ENCODE measurements around the gene CCNT2.
"Not testable (repeated sequence)": the region's sequence is repeated elsewhere in the genome, so short reads cannot be mapped to it uniquely, and the experiment has no call there.

DNA sequence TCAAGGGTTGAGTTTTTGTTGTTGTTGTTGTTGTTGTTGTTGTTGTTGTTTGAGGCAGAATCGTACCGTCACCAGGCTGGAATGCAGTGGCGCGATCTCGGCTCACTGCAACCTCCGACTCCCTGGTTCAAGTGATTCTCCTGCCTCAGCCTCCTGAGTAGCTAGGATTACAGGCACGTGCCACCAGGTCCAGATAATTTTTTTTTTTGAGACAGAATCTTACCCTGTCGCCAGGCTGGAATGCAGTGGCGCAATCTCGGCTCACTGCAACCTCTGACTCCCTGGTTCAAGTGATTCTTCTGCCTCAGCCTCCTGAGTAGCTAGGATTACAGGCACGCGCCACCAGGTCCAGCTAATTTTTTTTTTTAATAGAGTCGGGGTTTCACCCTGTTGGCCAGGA is 14.9 kb upstream of the CCNT2 start:
- TF ChIP-seq CTCF, POLR2A (IDR thresholded peaks at IDR 0.05): not testable (repeated sequence)
